ENCODE results near the gene CTDSPL. TPM values are rescaled to one million over a fixed set of nuclear protein-coding genes. Genes with fewer than 3 reads are reported as not detected.

CTDSPL gene
- polyA plus RNA-seq, 2 donors: 7.6 to 13.6 TPM

DNA sequence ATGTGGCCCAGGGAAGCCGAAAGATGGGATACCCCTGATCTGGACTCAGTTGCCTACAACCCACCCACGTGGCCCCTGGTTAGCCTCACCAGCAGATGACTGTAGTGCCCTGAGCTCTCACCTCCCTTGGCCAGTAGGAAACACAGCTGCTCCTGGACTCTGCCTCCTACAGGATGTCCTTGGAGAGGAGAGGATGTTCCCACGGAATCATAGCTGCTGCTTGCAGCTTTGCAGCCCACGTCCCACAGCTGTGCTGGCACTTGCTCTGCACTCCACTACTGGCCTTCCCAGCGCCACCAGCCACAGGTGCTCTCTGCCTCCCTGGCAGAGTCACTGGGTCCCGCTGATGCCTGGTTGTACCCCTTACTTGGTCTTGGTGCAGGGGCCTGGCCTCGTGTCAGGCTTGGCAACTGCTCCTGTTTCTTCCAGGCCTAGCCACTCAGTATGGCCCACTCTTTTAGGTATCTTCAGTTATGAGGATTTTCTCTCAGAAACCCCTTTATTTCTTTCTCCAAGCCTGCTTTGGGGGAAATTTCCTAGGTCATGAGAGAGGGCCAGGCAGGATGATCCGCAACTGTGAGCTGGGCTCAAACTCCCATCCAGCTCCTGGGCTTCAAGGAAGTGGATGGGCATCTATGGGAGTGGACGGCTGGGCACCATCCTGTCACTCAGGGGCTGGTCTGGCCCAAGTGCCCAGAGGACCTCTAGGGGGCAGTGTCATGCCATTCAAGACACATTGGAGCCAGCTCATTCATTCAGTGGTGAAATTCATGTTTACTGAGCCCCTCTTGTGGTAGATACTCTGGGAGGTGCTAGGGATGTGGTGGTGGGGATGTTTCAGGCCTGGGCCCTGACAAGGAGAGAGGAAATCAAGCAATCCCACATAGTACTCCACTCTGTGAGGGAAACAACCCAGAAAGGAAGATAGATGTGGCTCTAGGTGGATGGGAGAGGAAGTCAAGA, 112.7 kb downstream of the CTDSPL start:
- Histone ChIP-seq H3K36me3 (ENCODE audit: control insufficient read depth in 2 of 2, insufficient read depth in 2 of 2, low read length in 1 of 2) (peaks cover 7 to 17% of the 10 kb centered on the region in 2 donors), H3K4me1 (ENCODE audit: control insufficient read depth in 2 of 2, insufficient read depth in 2 of 2, low read length in 1 of 2) (peaks cover 0 to 3% of the 10 kb centered on the region in 2 donors)

DNA sequence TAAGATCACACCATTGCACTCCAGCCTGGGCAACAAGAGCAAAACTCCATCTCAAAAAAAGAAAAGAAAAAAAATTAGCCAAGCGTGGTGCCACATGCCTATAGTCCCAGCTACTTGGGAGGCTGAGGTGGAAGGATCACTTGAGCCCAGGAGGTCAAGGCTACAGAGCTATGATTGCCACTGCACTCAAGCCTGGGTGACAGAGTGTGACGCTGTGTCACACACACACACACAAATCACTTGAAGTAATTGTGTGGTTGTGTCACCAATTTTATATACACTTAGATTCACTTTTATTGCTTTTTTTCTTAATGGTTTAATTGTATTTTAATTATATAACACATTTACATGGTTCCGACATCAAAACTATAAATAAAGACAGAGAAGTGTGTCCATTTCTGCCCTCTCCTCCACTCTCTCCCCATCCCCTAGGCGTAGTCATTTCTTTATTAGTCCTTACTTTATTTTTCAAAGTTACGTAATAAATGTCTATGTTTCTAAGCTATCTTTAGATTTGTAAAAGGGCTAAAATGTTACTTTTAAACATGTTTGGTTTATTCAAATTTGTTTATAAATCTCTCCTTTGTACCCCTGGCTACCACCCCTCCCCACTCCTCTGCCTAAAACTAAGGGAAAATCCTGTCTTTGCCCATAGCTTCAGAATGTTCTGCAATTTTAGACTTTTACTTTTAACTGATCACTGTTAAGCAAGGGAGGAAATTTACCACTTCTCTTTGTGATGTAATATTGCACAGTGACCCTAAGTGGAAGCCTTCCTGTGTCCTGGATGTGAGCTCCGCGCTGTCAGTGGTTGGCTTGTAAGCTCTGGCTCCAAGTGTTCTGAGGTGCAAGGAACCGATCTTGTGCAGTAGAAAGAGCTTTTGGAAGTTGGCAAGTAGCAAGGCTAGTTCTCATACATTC, 118.1 kb downstream of the CTDSPL start:
- 86 to 94% methylated on average over 8 of the region's 8 CpGs for WGBS, 2 donors
- Histone ChIP-seq H3K27ac (ENCODE audit: low read depth in 2 of 2, low read length in 1 of 2) (no peak overlapping the region), H3K4me3 (ENCODE audit: low read depth in 1 of 2, low read length in 2 of 2) (no peak overlapping the region), H3K4me1 (ENCODE audit: control insufficient read depth in 2 of 2, insufficient read depth in 2 of 2, low read length in 1 of 2) (peaks cover 3% of the 10 kb centered on the region in 2 donors), H3K9me3 (ENCODE audit: control insufficient read depth in 2 of 2, insufficient read depth in 1 of 2, low read depth in 1 of 2, low read length in 1 of 2) (no peaks in the 10 kb centered on the region), H3K27me3 (ENCODE audit: control insufficient read depth in 1 of 2, insufficient read depth in 2 of 2, low read length in 2 of 2) (no peaks in the 10 kb centered on the region), H3K36me3 (ENCODE audit: control insufficient read depth in 2 of 2, insufficient read depth in 2 of 2, low read length in 1 of 2) (peaks cover 10 to 17% of the 10 kb centered on the region in 2 donors)

More for the DNA sequence above, 112.7 kb downstream of the CTDSPL start:
- no peaks in the 10 kb centered on the region for H3K9me3 ChIP-seq (ENCODE audit: control insufficient read depth in 2 of 2, insufficient read depth in 1 of 2, low read depth in 1 of 2, low read length in 1 of 2)
- H3K27me3 ChIP-seq (ENCODE audit: control insufficient read depth in 1 of 2, insufficient read depth in 2 of 2, low read length in 2 of 2): no peaks in the 10 kb centered on the region
- no peak overlapping the region for H3K27ac ChIP-seq (ENCODE audit: low read depth in 2 of 2, low read length in 1 of 2)
- WGBS, 2 donors: 67 to 72% methylated on average over 9 of the region's 9 CpGs
- no peak overlapping the region for H3K4me3 ChIP-seq (ENCODE audit: low read depth in 1 of 2, low read length in 2 of 2)

DNA sequence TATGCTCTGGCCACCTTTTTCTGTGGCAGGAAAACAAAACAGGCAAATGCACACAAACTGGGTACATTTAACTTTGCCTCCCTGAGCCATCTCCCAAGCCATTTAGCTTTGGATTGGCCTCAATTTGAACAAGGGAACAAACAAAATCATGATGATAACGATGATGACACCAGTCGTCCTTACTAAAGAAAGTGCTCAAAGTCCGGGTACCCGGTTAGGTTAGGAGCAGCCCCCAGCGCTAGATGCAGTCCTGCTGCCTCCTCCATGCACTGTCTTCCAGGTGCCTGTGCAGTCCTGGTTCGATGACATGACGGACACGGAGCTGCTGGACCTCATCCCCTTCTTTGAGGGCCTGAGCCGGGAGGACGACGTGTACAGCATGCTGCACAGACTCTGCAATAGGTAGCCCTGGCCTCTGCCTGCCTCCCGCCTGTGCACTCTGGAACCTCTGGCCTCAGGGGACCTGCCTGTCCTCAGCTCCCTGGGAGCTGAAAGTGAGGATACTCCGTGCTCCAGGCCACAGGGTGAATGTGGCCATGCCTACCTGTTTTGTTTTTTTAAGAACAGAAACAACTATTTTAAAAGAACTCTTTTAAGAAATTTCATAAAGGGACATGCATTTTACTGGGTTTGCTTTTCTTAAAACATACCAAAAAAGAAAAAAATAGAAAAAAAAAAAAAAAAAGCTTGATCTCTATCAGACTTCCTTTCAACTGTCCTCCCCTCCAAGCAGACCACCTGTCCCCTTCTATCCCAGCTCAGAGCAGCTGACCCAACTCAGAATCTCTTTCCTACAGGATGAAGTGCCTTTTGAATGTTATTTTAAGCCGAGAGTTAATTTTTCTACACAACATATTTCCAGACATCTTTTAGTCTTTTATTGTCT, 119.0 kb downstream of the CTDSPL start:
- Histone ChIP-seq H3K27me3 (ENCODE audit: control insufficient read depth in 1 of 2, insufficient read depth in 2 of 2, low read length in 2 of 2) (no peaks in the 10 kb centered on the region), H3K4me3 (ENCODE audit: low read depth in 1 of 2, low read length in 2 of 2) (no peak overlapping the region), H3K27ac (ENCODE audit: low read depth in 2 of 2, low read length in 1 of 2) (no peak overlapping the region), H3K36me3 (ENCODE audit: control insufficient read depth in 2 of 2, insufficient read depth in 2 of 2, low read length in 1 of 2) (peaks cover 8 to 16% of the 10 kb centered on the region in 2 donors), H3K4me1 (ENCODE audit: control insufficient read depth in 2 of 2, insufficient read depth in 2 of 2, low read length in 1 of 2) (peaks cover 6 to 9% of the 10 kb centered on the region in 2 donors), H3K9me3 (ENCODE audit: control insufficient read depth in 2 of 2, insufficient read depth in 1 of 2, low read depth in 1 of 2, low read length in 1 of 2) (no peaks in the 10 kb centered on the region)
- WGBS, 2 donors: 90 to 91% methylated on average over 14 of the region's 14 CpGs

DNA sequence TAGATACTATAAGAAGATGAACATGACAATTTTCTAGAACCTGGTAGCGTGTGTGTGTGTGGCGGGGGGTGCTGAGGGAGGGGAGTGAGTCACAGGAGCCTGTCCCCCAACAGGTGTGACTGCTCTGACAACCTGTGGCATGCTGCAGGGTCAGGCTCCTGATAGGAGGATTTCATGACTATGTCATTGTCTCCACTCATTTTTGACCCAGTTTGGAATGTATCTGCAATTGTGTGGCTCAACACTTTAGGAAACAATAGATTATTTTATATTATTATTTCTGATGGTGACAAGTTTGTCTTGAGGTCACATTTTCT, 119.6 kb downstream of the CTDSPL start:
- Histone ChIP-seq H3K4me1 (ENCODE audit: control insufficient read depth in 2 of 2, insufficient read depth in 2 of 2, low read length in 1 of 2) (peaks cover 7 to 11% of the 10 kb centered on the region in 2 donors), H3K27ac (ENCODE audit: low read depth in 2 of 2, low read length in 1 of 2) (no peak overlapping the region), H3K27me3 (ENCODE audit: control insufficient read depth in 1 of 2, insufficient read depth in 2 of 2, low read length in 2 of 2) (no peaks in the 10 kb centered on the region), H3K9me3 (ENCODE audit: control insufficient read depth in 2 of 2, insufficient read depth in 1 of 2, low read depth in 1 of 2, low read length in 1 of 2) (no peaks in the 10 kb centered on the region), H3K36me3 (ENCODE audit: control insufficient read depth in 2 of 2, insufficient read depth in 2 of 2, low read length in 1 of 2) (peaks cover 4 to 13% of the 10 kb centered on the region in 2 donors), H3K4me3 (ENCODE audit: low read depth in 1 of 2, low read length in 2 of 2) (no peak overlapping the region)
- 90 to 93% methylated on average over 2 of the region's 2 CpGs for WGBS, 2 donors

DNA sequence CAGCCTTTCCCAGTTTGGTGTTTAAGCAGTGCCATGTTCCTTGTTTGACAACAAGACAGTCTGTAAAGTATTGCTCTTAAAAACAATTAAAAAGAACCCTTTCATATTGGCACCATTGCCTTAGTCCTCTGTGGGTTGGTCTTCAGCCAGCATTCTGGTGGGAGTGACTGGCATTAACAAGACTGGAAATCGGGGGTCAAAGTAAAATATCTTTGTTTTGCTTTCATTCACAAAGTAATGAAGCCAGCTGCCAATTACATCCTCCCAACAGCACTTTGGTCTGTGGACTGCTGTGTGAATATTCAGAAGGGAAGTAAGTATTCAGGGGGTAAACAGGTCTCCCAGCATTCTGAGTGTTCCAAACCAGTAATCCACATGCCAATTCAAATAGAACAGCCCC, 120.7 kb downstream of the CTDSPL start:
- H3K27ac ChIP-seq (ENCODE audit: low read depth in 2 of 2, low read length in 1 of 2): no peak overlapping the region
- 42 to 53% methylated on average over 1 of the region's 1 CpG for WGBS, 2 donors
- no peak overlapping the region for H3K4me3 ChIP-seq (ENCODE audit: low read depth in 1 of 2, low read length in 2 of 2)
- peaks cover 14 to 20% of the 10 kb centered on the region in 2 donors for H3K4me1 ChIP-seq (ENCODE audit: control insufficient read depth in 2 of 2, insufficient read depth in 2 of 2, low read length in 1 of 2)
- H3K27me3 ChIP-seq (ENCODE audit: control insufficient read depth in 1 of 2, insufficient read depth in 2 of 2, low read length in 2 of 2): no peaks in the 10 kb centered on the region
- H3K9me3 ChIP-seq (ENCODE audit: control insufficient read depth in 2 of 2, insufficient read depth in 1 of 2, low read depth in 1 of 2, low read length in 1 of 2): no peaks in the 10 kb centered on the region
- peaks cover 4 to 13% of the 10 kb centered on the region in 2 donors for H3K36me3 ChIP-seq (ENCODE audit: control insufficient read depth in 2 of 2, insufficient read depth in 2 of 2, low read length in 1 of 2)

DNA sequence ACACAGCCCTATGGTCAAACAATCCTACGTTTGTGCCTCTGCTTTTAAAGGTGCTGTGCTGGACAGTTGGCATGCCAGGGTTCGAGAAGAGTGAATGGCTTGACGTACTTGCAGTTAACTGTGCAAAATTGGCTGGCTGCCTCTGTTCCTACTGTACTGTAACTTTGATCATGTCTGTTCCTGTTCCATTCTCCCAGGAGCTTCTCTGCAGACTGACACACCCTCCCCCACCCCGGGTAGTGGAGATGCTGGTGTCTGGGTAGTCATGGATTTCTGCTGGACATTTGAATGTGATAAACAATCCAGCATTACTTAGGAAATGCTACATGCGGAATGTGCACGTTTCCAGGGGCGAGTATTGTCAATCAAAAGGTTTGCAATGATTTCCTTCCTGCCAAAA, 122.4 kb downstream of the CTDSPL start:
- Histone ChIP-seq H3K9me3 (ENCODE audit: control insufficient read depth in 2 of 2, insufficient read depth in 1 of 2, low read depth in 1 of 2, low read length in 1 of 2) (no peaks in the 10 kb centered on the region), H3K4me3 (ENCODE audit: low read depth in 1 of 2, low read length in 2 of 2) (no peak overlapping the region), H3K4me1 (ENCODE audit: control insufficient read depth in 2 of 2, insufficient read depth in 2 of 2, low read length in 1 of 2) (peaks cover 15 to 25% of the 10 kb centered on the region in 2 donors), H3K27me3 (ENCODE audit: control insufficient read depth in 1 of 2, insufficient read depth in 2 of 2, low read length in 2 of 2) (no peaks in the 10 kb centered on the region), H3K36me3 (ENCODE audit: control insufficient read depth in 2 of 2, insufficient read depth in 2 of 2, low read length in 1 of 2) (peaks cover 4 to 13% of the 10 kb centered on the region in 2 donors), H3K27ac (ENCODE audit: low read depth in 2 of 2, low read length in 1 of 2) (no peak overlapping the region)
- 59 to 63% methylated on average over 7 of the region's 7 CpGs for WGBS, 2 donors

DNA sequence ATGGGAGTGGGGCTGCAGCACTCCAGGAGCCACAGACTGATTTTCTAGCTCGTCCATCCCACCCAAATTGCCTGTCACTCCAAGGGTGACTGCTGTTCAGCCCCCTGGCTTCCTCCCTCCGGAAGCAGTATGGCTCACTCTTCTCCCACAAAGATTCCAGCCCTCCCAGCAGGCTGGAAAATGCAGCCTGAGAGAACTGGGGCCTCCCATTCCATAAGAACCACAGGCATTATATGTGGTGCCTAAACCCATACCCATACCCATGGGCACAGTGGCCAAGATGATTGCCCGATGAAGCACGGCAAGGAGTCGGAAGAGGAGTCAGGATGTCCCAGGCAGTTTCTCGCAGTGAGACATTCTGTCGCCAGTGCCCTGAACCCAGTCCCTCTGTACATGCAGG, 122.9 kb downstream of the CTDSPL start:
- WGBS, 2 donors: 89 to 93% methylated on average over 7 of the region's 7 CpGs
- H3K27me3 ChIP-seq (ENCODE audit: control insufficient read depth in 1 of 2, insufficient read depth in 2 of 2, low read length in 2 of 2): no peaks in the 10 kb centered on the region
- H3K27ac ChIP-seq (ENCODE audit: low read depth in 2 of 2, low read length in 1 of 2): no peak overlapping the region

DNA sequence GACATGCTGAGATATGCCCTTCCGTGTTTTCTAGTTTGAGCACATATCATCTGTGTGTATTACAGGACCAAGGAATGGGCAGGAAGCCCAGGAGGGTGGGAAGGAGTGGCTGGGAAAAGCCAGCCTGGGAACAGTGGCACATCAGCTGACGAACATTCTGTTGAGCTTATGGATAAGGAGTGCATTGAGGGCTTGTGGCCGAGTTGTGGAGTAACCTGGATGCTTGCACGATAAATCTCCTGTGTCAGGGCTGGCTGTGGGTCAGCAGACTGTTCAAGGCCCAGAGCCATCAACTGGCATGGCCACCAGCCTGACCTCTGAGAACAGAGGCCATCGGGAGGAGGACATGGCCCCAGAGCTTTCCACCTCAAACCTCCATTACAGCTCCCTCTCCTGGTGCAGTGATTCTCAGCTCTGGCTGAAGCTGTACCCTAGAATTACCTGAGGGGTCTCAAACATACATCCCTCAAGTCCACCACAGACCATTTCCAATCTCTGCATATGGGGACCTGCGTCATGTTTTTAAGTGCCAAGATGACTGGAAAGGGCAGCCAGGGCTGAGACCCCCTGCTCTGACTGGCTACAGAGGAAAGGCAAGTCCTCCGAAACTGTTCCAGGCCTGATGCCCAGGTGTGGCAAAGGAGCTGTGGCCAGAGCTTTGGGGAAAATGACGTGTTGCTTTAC, 124.1 kb downstream of the CTDSPL start:
- no peaks in the 10 kb centered on the region for H3K27me3 ChIP-seq (ENCODE audit: control insufficient read depth in 1 of 2, insufficient read depth in 2 of 2, low read length in 2 of 2)
- H3K4me3 ChIP-seq (ENCODE audit: low read depth in 1 of 2, low read length in 2 of 2): no peak overlapping the region
- peaks cover 15 to 30% of the 10 kb centered on the region in 2 donors for H3K4me1 ChIP-seq (ENCODE audit: control insufficient read depth in 2 of 2, insufficient read depth in 2 of 2, low read length in 1 of 2)
- no peaks in the 10 kb centered on the region for H3K9me3 ChIP-seq (ENCODE audit: control insufficient read depth in 2 of 2, insufficient read depth in 1 of 2, low read depth in 1 of 2, low read length in 1 of 2)
- peaks cover under 1 to 6% of the 10 kb centered on the region in 2 donors for H3K36me3 ChIP-seq (ENCODE audit: control insufficient read depth in 2 of 2, insufficient read depth in 2 of 2, low read length in 1 of 2)
- H3K27ac ChIP-seq (ENCODE audit: low read depth in 2 of 2, low read length in 1 of 2): peak overlapping the region in 1 of 2 donors; percentile 17
- 53 to 66% methylated on average over 8 of the region's 8 CpGs for WGBS, 2 donors

More for the DNA sequence above, 122.9 kb downstream of the CTDSPL start:
- H3K4me1 ChIP-seq (ENCODE audit: control insufficient read depth in 2 of 2, insufficient read depth in 2 of 2, low read length in 1 of 2): peaks cover 15 to 25% of the 10 kb centered on the region in 2 donors
- no peak overlapping the region for H3K4me3 ChIP-seq (ENCODE audit: low read depth in 1 of 2, low read length in 2 of 2)
- H3K36me3 ChIP-seq (ENCODE audit: control insufficient read depth in 2 of 2, insufficient read depth in 2 of 2, low read length in 1 of 2): peaks cover 4 to 13% of the 10 kb centered on the region in 2 donors
- H3K9me3 ChIP-seq (ENCODE audit: control insufficient read depth in 2 of 2, insufficient read depth in 1 of 2, low read depth in 1 of 2, low read length in 1 of 2): no peaks in the 10 kb centered on the region
